Sciatic nerve (tissue), 2 donors: ENCODE results near the gene C1orf52. TPM values are rescaled to one million over a fixed set of nuclear protein-coding genes. Genes with fewer than 3 reads are reported as not detected.

Experiments
- ATAC-seq: fragments of 200-7000 bp; cut with Tn5 transposase; one replicate; pipeline ENCODE4 v1.9.1; 2020; ENCODE audit warnings: mild to moderate bottlenecking, moderate library complexity
- DNase-seq: peaks from one replicate; pipeline ENCODE4 v3.0.0-alpha.2; 2020; ENCODE audit warnings: low spot score
- intact Hi-C: fragments of 100-400 bp; cut with DNase I; formaldehyde crosslinking; loops from one replicate; pipeline ENCODE4 v1.14.2; 2022
- total RNA-seq: library from RNA; stranded (reverse); fragmentation: NEBNext Ultra II Directional; extraction: Animal tissue kit (Norgen Biotek cat#: 25700); gene quantifications from one replicate; pipeline ENCODE4 v1.2.1, GENCODE V29; 2021
- donor health status: DM: no; HTN: no; CAD: no.
- donor health status: DM: no; HTN: no; CAD: no.

The C1orf52 gene
- total RNA-seq: 30.9 TPM

DNA sequence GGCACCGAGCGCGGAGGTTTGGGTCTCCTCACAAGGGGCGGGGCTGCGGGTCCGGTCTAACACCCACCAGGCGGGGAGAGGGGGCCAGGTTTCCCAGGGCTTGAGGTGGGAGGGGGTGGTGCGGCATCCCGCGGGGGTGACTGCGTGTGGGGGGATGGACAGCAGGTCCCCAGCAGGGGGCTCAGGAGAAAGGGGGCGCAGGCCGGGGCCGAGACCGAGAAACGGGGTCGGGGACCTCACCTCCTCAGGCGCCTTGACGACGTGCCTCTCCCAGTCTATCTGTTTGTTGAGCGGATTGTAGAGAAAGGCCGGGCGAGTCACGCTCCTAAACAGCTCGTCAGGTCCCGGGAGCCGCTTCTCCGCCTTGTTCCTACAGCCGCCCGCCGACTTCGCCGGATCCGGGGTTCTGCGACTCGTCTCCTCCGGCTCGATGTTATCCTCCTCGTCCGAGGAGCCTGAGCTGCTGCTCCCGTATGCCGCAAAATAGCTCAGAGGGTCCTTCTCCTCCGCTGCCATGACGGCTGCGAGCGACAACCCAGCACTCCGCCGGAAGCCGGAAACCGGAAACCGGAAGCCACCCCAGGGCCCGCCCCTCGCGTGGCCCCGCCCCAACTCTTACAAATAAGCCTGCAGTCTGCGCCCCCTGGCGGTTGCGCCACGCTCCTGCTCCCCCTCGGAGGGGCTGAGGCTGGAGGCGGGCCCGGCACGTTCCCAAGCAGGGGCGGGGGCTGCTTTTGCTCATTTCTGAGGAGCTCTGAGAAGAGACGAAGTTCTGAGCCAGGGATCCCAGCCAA lies at the start of gene C1orf52:
Gene C1orf52, minus strand, starts transcription at position 545 of the 794 bp plus-strand sequence. Its CDS starts 29 bp downstream, at position 516.
- intact Hi-C loops: no loop called here
- peak; percentile 98 for DNase-seq
- peak; percentile 99 for ATAC-seq

DNA sequence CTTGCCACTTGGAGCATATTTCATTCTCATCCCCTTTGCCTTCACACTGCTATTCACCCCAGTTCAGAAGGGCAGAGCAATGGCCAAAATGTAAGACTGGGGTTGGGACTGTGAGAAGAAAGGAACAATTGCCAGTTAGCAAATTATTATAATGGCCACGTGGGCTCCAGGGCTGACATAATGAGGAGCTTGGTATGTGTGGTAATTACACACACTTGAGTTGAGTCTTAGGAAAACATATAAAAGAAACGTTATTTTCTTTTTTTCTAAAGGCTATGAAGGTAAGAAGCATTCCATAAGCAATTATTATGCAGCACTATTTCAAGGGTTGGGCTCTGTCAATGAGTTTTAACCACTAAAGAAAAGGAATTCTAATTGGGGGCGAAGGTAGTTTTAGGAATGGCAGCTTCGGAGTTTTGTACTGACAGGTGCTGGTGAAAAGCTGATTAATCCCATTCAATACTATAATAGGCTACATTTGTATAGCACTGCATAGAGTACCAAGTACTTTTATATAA lies 49.4 kb upstream of the C1orf52 start:
- ATAC-seq: no peak
- DNase-seq: no peak
- intact Hi-C loops: loop anchor here (2.0 to 10.0 kb wide), 2 partner anchors 276 to 384 kb away; partner anchors contain the start of gene CCN1

DNA sequence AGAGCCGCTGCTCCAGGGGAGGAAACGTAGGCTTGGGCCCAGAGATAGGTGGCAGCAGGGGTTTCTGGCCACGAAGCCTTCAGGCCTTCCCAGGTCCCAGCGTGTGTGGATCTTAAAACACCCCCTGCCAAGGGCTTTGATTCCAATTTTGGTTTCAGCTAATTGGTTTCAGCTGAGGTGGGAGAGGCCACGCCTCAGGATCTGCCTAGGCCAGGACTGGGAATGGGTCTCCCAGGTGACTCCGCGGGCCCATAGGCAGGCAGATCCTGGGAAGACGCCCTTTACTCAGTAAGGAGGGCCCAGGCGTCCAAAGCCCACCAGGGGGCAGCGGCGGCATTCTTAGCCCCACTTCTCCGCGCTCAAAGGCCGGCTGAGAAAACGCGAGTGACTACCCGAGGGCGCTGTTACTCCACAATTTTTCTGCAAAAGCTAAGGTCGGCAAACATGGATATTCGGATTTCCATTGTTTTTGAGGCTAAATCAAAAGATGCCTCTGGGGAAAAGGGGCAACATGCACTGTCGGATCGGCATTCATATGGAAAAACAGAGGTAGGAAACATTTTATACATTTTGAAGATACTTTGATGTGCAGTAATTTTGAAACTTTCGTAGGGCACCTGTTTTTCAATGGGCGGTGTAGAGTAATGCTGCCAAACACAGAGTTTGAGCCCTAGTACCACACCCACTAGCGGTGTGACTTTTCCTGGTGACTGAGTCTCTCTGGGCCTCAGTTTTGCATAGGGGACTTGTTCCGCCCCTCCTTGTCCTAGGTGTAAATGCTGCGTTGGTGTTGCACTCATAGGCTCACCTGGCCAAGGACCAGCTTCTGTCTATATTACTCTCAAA lies 48.7 kb upstream of the C1orf52 start:
- DNase-seq (peak; percentile 92), ATAC-seq (peak; percentile 97)
- intact Hi-C loops: loop anchor here (2.0 to 10.0 kb wide), 2 partner anchors 277 to 385 kb away; partner anchors contain the start of gene CCN1

DNA sequence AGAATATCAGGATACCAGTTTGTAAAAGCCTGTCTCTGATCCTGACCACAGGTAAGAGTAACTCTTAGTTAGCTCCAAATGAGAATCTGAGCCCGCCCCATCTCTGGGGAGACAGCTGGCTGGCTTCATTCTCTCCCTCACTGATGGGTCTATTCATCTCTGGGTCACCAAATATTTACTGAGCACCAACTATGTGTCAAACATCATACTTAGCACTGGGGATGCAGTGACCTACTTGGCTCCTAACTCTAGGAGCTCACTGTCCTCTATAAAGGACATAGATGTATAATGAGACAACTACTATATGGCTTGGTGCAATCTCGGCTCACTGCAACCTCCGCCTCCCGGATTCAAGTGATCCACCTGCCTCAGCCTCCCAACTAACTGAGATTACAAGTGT lies 46.8 kb upstream of the C1orf52 start:
- intact Hi-C loops: loop anchor here (10.0 kb wide), 1 partner anchor 279 kb away; the partner anchor contains the start of gene CCN1
- ATAC-seq: no peak
- no peak for DNase-seq

DNA sequence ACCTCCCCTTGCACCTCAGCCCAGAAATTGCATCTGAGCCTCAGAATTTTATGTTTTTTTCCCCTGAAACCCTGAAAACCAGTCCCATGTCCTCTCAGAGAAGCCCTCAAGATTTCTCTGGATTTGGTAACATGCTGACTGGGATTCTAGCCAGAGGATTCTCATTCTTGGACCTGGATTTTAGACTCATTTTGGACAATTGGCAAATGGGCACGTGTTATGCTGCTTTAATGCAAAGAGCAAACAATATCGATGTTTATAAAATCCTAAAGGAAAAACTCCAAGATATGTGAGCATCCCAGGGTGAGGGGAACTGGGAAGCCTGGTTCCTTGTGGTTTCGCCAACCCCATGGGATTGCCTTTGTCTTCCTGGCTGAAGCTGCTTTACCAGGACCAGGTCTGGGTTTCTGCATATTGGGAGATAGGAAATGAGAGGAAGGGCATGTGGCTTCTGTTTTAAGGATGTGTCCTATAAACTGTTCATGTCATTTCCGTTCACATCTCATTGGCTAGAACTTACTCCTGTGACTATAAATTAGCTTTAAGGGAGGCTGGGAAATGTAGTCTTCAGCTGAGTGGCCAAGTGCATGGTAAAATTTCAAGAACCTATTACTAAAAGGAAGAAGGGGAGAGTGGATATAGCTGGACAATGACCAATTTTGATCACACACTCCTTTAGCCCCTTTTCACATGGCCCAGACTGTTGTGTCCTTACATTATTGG lies 44.1 kb upstream of the C1orf52 start:
- intact Hi-C loops: loop anchor here (10.0 kb wide), 1 partner anchor 281 kb away; the partner anchor contains the start of gene CCN1
- no peak for ATAC-seq
- no peak for DNase-seq

DNA sequence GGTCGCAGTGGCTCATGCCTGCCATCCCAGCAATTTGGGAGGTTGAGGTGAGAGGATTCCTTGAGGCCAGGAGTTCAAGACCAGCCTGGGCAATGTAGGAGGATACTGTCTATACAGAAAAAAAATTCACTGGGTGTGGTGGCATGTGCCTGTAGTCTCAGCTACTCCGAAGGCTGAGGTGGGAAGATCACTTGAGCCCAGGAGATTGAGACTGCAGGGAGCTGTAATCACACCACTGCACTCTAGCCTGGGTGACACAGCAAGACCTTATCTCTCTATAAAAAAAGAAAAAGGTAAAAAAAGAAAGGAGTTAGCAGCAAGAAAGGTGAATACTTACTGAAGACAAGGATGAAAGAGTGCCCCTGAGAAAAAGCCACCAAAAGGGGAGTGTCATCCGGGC lies 40.7 kb upstream of the C1orf52 start:
- ATAC-seq (no peak), DNase-seq (no peak)
- intact Hi-C loops: loop anchor here (10.0 kb wide), 1 partner anchor 285 kb away; the partner anchor contains the start of gene CCN1

DNA sequence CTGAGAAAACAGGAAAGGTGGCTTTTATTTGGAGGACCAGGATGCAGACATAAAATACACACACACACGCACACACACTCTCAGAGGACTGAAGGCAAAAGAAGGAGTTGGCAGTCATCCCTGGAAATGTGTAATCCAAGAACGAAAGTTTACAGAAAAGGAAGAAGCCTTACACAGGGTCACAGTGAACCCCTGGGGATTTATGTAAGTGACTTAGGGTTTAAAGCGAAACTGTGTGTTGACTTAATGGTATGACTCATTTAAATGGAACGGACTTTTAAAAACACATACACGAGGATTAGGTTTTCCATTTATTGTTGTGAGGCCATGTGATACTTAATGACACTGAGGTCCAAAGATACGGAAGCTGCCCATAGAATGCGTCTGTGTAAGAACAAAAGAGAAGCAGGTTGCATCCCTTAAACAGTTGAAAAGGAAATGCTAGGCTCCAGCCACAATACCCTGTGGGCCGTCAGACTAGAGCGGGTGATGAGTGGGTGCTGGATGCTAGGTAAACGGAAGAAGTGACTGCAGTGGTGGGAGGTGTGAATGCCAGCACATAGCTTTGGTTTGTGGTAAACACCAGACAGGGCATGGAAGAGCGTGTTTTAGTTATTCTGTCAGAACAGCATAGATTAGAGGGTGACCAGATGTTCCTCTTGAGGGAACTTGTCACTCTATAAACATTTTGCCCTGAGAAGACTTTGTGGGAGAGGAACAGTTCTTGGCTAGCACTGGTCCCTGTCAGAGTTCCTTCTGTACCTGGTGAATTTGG lies 38.6 kb upstream of the C1orf52 start:
- DNase-seq (no peak), ATAC-seq (peak; percentile 87)
- intact Hi-C loops: no loop called here

DNA sequence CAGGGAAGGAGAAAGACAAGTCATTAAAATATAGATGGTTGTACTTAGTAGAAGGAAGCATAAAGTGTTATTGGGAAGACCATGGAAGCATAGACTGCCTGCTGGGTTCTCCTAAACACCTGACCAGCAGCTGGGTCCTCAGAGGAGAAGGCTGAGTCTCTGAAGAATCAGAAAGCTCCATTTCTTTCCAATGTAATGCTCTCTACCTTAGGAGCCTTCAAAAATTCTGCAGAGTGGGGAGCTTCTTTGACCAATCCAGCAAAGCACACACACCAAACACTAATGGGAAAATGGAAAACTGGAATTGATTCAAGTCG lies 38.0 kb upstream of the C1orf52 start:
- intact Hi-C loops: no loop called here

GRCh38 chr1:85296980-85297379 lies 37.5 kb upstream of the C1orf52 start:
- intact Hi-C loops: no loop called here
- DNase-seq: no peak

More for the DNA sequence above, 38.0 kb upstream of the C1orf52 start:
- DNase-seq: no peak
- ATAC-seq: no peak

GRCh38 chr1:85295654-85296053 lies 36.2 kb upstream of the C1orf52 start:
- no peak for DNase-seq
- intact Hi-C loops: no loop called here
- ATAC-seq: no peak

More at GRCh38 chr1:85296980-85297379, 37.5 kb upstream of the C1orf52 start:
- ATAC-seq: no peak

DNA sequence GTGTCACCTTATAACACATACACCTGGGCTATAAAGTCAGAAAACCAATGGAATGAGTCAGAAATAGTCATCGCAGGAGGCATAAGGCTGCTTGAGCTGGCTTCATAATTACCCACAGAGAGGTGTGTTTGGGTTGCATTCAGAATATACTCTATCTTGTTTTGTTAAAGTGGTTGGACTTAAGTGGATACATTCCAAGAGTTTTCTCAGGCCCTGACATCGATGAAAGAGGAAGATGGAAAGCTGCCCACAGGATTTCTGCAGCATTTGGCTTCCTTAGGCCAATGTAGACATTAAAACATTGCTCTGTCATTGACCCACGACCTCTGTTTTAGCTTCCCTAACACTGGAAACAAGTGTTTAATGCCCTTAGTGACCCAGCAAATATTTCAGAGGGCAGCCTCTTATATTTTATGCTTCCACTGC lies 35.6 kb upstream of the C1orf52 start:
- intact Hi-C loops: no loop called here
- ATAC-seq (no peak), DNase-seq (no peak)

DNA sequence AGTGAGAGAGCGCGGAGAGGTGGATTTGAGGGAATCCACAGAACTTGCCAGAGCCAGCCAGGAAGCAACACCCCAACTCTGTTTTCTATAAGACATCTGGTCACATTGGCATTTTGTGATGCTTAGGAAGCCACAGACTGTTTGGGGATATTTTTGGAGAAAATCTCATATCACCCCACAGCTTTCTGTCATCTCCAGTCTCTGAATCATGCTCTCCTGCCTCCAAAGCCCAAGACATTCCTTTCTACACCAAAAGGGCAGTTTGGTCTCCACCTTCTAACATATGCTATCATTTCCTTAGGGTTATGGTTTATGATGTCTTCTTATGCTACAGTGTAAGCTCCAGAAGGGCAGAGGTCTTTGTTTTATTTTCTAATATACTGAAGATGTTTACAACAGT lies 31.4 kb upstream of the C1orf52 start:
- intact Hi-C loops: no loop called here
- DNase-seq: no peak
- ATAC-seq: no peak

- no peak for ATAC-seq
- no peak for DNase-seq
- intact Hi-C loops: no loop called here
These were observed 30.4 kb upstream of the C1orf52 start for GRCh38 chr1:85289848-85290335.

DNA sequence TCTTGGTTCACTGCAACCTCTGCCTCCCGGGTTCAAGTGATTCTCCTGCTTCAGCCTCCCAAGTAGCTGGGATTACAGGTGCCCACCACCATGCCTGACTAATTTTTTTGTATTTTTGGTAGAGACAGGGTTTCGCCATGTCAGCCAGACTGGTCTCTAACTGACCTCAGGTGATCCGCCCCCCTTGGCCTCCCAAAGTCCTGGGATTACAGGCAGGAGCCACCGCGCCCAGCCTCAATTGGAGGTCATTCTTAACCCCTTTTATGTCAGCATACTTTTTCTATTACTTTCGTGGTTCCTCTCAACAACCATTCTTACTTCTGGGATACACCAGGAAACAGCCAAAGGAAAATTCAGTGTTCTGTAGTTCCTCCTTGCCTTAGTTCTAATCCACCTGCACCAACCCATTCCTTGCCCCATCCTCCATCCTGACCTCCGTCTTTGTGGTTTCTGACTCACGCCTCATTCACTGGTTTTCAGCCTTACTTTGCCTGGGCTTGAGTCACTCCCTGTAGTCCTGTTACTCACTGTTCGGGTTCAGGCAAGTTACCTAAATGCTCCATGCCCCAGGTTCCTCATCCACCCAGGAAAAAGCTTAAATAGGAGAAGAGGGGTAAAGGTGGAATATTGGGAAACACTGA lies 29.9 kb upstream of the C1orf52 start:
- ATAC-seq (no peak), DNase-seq (no peak)
- intact Hi-C loops: no loop called here

GRCh38 chr1:85284202-85284601 lies 24.7 kb upstream of the C1orf52 start:
- intact Hi-C loops: no loop called here
- DNase-seq (no peak), ATAC-seq (no peak)

DNA sequence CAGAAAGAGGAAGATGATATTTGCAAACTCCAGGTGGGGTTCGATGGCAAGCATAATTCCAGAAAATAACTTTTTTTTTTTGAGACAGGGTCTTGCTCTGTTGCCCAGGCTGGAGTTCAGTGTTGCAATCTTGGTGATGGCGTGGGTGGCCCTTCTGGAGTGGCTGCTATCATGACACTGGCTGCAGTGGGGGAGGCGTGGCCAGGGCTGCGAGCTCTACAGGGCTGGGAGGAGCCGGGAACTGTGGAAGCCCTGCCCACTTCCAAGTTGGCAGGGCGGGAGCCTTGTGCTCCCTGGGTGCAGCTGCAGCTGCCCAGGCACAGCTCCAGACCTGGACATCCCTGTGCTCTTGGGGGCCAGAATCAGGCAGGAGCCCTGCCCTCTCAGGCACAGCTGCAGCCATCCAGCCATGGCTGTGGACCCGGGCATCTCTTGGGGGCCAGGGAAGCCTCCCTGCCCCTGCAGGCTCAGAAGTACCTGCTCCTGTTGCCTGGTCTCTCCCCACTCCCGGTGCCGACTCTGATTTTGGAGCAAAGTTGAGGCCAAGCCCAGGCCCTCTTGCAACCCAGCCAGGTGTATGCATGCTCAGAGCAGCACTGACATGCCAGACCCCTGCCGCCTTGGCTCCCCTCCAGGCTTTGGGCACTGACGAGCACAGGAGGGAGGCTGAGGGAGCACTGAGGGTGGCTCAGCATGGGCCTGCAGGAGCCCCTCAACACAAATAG lies 24.2 kb upstream of the C1orf52 start:
- ATAC-seq (peak; percentile 57), DNase-seq (no peak)
- intact Hi-C loops: no loop called here

DNA sequence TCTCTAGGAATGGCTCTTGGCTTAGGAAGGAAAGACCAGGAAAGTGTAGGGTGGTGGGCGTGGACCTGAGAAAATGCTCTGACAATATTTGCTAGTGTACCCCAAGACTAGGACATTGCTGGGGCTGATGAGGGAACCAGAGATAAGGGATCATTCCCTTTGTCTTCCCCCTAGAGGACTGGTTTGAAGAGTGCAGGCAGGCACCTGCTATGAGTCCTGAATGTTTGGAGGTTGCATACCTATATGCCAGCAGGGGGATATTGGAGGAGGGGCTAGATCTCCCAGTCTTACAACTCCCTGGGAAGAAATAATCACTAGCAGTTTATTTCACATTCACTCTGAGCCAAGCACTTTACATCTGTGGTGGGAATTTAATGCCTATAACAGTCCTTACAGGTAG lies 23.0 kb upstream of the C1orf52 start:
- intact Hi-C loops: no loop called here
- no peak for DNase-seq
- no peak for ATAC-seq
